H1 (cell line): ENCODE results near the gene TTC31. TPM values are rescaled to one million over a fixed set of nuclear protein-coding genes. Genes with fewer than 3 reads are reported as not detected.

Source experiments
- CTCF ChIA-PET: fragments of 300-600 bp; sonication (Branson Sonifier 250); formaldehyde crosslinking; loops from one replicate; lab custom pipeline; 2021; ENCODE audit not compliant: partially characterized antibody; lab: Charles Lee
- POLR2A ChIA-PET: fragments of 300-600 bp; sonication (Branson Sonifier 250); formaldehyde crosslinking; loops from one replicate; lab custom pipeline; 2021; ENCODE audit warnings: inconsistent platforms; ENCODE audit not compliant: partially characterized antibody; lab: Charles Lee
- DNase-seq, 2 experiments: peaks; one replicate each; pipeline versions ENCODE4 v3.0.0 to v3.0.0-alpha.2; 2010 to 2022; ENCODE audit warnings: low spot score in 2 of 2, low read depth in 1 of 2, mixed read lengths in 1 of 2
- FAIRE-seq: peaks from 2 replicates; lab custom pipeline; 2011; peaks lifted over from hg19 to GRCh38; lab: Jason Lieb, UNC
- H2AFZ ChIP-seq: 2 replicates; pipeline ENCODE4 v1.8.1; 2012; ENCODE audit warnings: low read length, inconsistent platforms
- H2AK5ac ChIP-seq: 2 replicates; pipeline ENCODE4 v1.6.1; 2013; ENCODE audit warnings: low read depth, low read length
- H2BK120ac ChIP-seq: replicated peaks from 2 replicates; pipeline ENCODE3; 2013; ENCODE audit warnings: low read depth, low read length, inconsistent platforms
- H2BK12ac ChIP-seq: 2 replicates; pipeline ENCODE4 v1.6.1; 2013; ENCODE audit warnings: low read depth, low read length
- H2BK15ac ChIP-seq: 2 replicates; pipeline ENCODE4 v1.6.1; 2013; ENCODE audit warnings: low read length
- H2BK20ac ChIP-seq: 2 replicates; pipeline ENCODE4 v1.6.1; 2013; ENCODE audit warnings: low read length
- H2BK5ac ChIP-seq: 2 replicates; pipeline ENCODE4 v1.6.1; 2013; ENCODE audit warnings: low read depth, low read length
- H3K14ac ChIP-seq: 2 replicates; pipeline ENCODE4 v1.6.1; 2013; ENCODE audit warnings: inconsistent platforms; ENCODE audit not compliant: insufficient read length
- H3K18ac ChIP-seq: 2 replicates; pipeline ENCODE4 v1.6.1; 2013; ENCODE audit warnings: low read length; ENCODE audit errors: extremely low read depth
- H3K23ac ChIP-seq: 2 replicates; pipeline ENCODE4 v1.6.1; 2013; ENCODE audit warnings: inconsistent platforms; ENCODE audit not compliant: insufficient read length
- H3K23me2 ChIP-seq: 2 replicates; pipeline ENCODE4 v1.6.1; 2013; ENCODE audit warnings: low read depth, low read length
- H3K27ac ChIP-seq: 2 replicates; pipeline ENCODE4 v1.6.1; 2011; ENCODE audit warnings: low read depth, low read length, inconsistent platforms
- H3K27me3 ChIP-seq, 4 experiments: replicated peaks in 1 of 4; 1 replicate in 1 of 4; 2 replicates in 3 of 4; pipeline versions ENCODE4 v1.6.1 to v1.8.1; 2011 to 2013; ENCODE audit warnings: low read length in 3 of 4, mild to moderate bottlenecking in 3 of 4, inconsistent platforms in 2 of 4, mixed read lengths in 2 of 4, moderate library complexity in 1 of 4; ENCODE audit not compliant: control insufficient read depth in 3 of 4, insufficient read depth in 3 of 4; ENCODE audit errors: extremely low read depth in 1 of 4
- H3K36me3 ChIP-seq, 4 experiments: 2 replicates each; pipeline versions ENCODE4 v1.6.1 to v1.8.1; 2011 to 2013; ENCODE audit warnings: mild to moderate bottlenecking in 4 of 4, low read length in 3 of 4, moderate library complexity in 2 of 4, control low read depth in 1 of 4, inconsistent platforms in 1 of 4; ENCODE audit not compliant: insufficient read depth in 4 of 4, control insufficient read depth in 2 of 4
- H3K4ac ChIP-seq: replicated peaks from 2 replicates; pipeline ENCODE3; 2013; ENCODE audit warnings: low read length, low read depth, mixed read lengths, inconsistent platforms; ENCODE audit not compliant: insufficient read length
- H3K4me1 ChIP-seq, 4 experiments: replicated peaks in 1 of 4; 1 replicate in 1 of 4; 2 replicates in 3 of 4; pipeline versions ENCODE4 v1.6.1 to v1.8.1; 2011 to 2013; ENCODE audit warnings: low read length in 3 of 4, inconsistent platforms in 2 of 4, mixed read lengths in 1 of 4; ENCODE audit not compliant: insufficient read depth in 4 of 4, control insufficient read depth in 3 of 4
- H3K4me2 ChIP-seq, 2 experiments: 2 replicates each; pipeline versions ENCODE4 v1.6.1 to v1.8.1; 2011 to 2013; ENCODE audit warnings: low read depth in 2 of 2, low read length in 2 of 2, control low read depth in 1 of 2, inconsistent platforms in 1 of 2, mild to moderate bottlenecking in 1 of 2; ENCODE audit not compliant: insufficient read depth in 1 of 2
- H3K4me3 ChIP-seq, 4 experiments: fragments of 200-600, 300-600 bp in 1 of 4; sonication (generic), shearing (Covaris generic), sonication (Bioruptor Twin) in 1 of 4; 2 replicates each; pipeline versions ENCODE4 v1.5.1 to v1.8.1; 2011 to 2016; ENCODE audit warnings: low read length in 4 of 4, low read depth in 3 of 4, control low read depth in 2 of 4, inconsistent platforms in 2 of 4, mild to moderate bottlenecking in 2 of 4, mixed read lengths in 1 of 4, moderate library complexity in 1 of 4; ENCODE audit not compliant: insufficient read depth in 2 of 4; ENCODE audit errors: extremely low read depth in 1 of 4
- H3K56ac ChIP-seq: replicated peaks from 2 replicates; pipeline ENCODE3; 2013; ENCODE audit warnings: low read depth, mild to moderate bottlenecking, mixed read lengths, low read length, inconsistent platforms; ENCODE audit not compliant: insufficient read length
- H3K79me1 ChIP-seq: 2 replicates; pipeline ENCODE4 v1.6.1; 2013; ENCODE audit warnings: low read depth, low read length, control low read depth
- H3K79me2 ChIP-seq, 2 experiments: 2 replicates each; pipeline versions ENCODE4 v1.6.1 to v1.8.1; 2012 to 2013; ENCODE audit warnings: low read length in 2 of 2, mild to moderate bottlenecking in 2 of 2, inconsistent platforms in 1 of 2; ENCODE audit not compliant: insufficient read depth in 2 of 2, control insufficient read depth in 1 of 2
- H3K9ac ChIP-seq, 4 experiments: replicated peaks in 1 of 4; 1 replicate in 1 of 4; 2 replicates in 3 of 4; pipeline versions ENCODE4 v1.6.1 to v1.8.1; 2011 to 2013; ENCODE audit warnings: low read depth in 3 of 4, low read length in 3 of 4, control low read depth in 2 of 4, mild to moderate bottlenecking in 2 of 4, moderate library complexity in 2 of 4, inconsistent platforms in 1 of 4; ENCODE audit errors: extremely low read depth in 1 of 4
- H3K9me3 ChIP-seq, 2 experiments: 2 replicates each; pipeline versions ENCODE4 v1.6.1 to v1.8.1; 2012 to 2013; ENCODE audit warnings: mild to moderate bottlenecking in 2 of 2, moderate library complexity in 2 of 2, control low read depth in 1 of 2, inconsistent platforms in 1 of 2, low read depth in 1 of 2, low read length in 1 of 2, mixed read lengths in 1 of 2; ENCODE audit not compliant: insufficient read depth in 2 of 2
- H4K20me1 ChIP-seq, 2 experiments: replicated peaks in 1 of 2; 2 replicates each; pipeline versions ENCODE3 to v1.8.1; 2011 to 2013; ENCODE audit warnings: inconsistent platforms in 2 of 2, low read length in 2 of 2, mild to moderate bottlenecking in 1 of 2; ENCODE audit not compliant: insufficient read depth in 2 of 2, control insufficient read depth in 1 of 2
- H4K5ac ChIP-seq: 2 replicates; pipeline ENCODE4 v1.6.1; 2013; ENCODE audit warnings: low read length, low read depth, mixed read lengths, inconsistent platforms; ENCODE audit not compliant: insufficient read length
- H4K8ac ChIP-seq: 2 replicates; pipeline ENCODE4 v1.8.0; 2013; ENCODE audit warnings: mild to moderate bottlenecking, moderate library complexity, low read length, inconsistent platforms; ENCODE audit not compliant: insufficient read depth; ENCODE audit errors: extremely low read depth
- H4K91ac ChIP-seq: replicated peaks from 2 replicates; pipeline ENCODE3; 2013; ENCODE audit warnings: low read length, mixed read lengths, inconsistent platforms; ENCODE audit not compliant: insufficient read length
- CHD2 ChIP-seq: IDR thresholded peaks from 2 replicates; pipeline ENCODE4 v1.6.1; 2012; ENCODE audit warnings: low read length, improper control_type of control experiment
- GABPA ChIP-seq: IDR thresholded peaks from 2 replicates; pipeline ENCODE4 v1.6.1; 2011; ENCODE audit warnings: mild to moderate bottlenecking, low read length, moderate library complexity, borderline replicate concordance; ENCODE audit not compliant: insufficient read depth
- KDM4A ChIP-seq: IDR thresholded peaks from one replicate; pipeline ENCODE4 v1.7.1; 2012; ENCODE audit warnings: low read depth, mild to moderate bottlenecking, moderate library complexity, low read length, inconsistent platforms; ENCODE audit not compliant: severe bottlenecking
- RAD21 ChIP-seq, 2 experiments: IDR thresholded peaks in 1 of 2; conservative IDR thresholded peaks in 1 of 2; 2 replicates each; pipeline ENCODE4 v1.6.1; 2011; ENCODE audit warnings: low read depth in 2 of 2, low read length in 2 of 2, improper control_type of control experiment in 1 of 2, inconsistent platforms in 1 of 2, mild to moderate bottlenecking in 1 of 2, moderate library complexity in 1 of 2
- SAP30 ChIP-seq: fragments of 300-600 bp; sonication (generic); IDR thresholded peaks from 2 replicates; pipeline ENCODE4 v1.7.1; 2012; ENCODE audit warnings: low read length, moderate library complexity, mild to moderate bottlenecking, inconsistent platforms; ENCODE audit not compliant: insufficient read depth, insufficient replicate concordance
- SIX5 ChIP-seq: IDR thresholded peaks from 2 replicates; pipeline ENCODE4 v1.6.1; 2011; ENCODE audit warnings: mild to moderate bottlenecking, low read depth, low read length
- SP2 ChIP-seq: IDR thresholded peaks from 2 replicates; pipeline ENCODE4 v1.6.1; 2012; ENCODE audit warnings: mild to moderate bottlenecking, low read length, inconsistent platforms
- TAF1 ChIP-seq: IDR thresholded peaks from 2 replicates; pipeline ENCODE4 v1.6.1; 2011; ENCODE audit warnings: mild to moderate bottlenecking, low read depth, low read length
- TCF12 ChIP-seq: IDR thresholded peaks from 2 replicates; pipeline ENCODE4 v1.6.1; 2011; ENCODE audit warnings: low read depth, mild to moderate bottlenecking, low read length
- YY1 ChIP-seq: IDR thresholded peaks from 2 replicates; pipeline ENCODE4 v1.6.1; 2011; ENCODE audit warnings: low read depth, mild to moderate bottlenecking, low read length
- WGBS, 2 experiments: shearing (Covaris generic) in 1 of 2; methylation state at CpG; one replicate each; pipeline versions ENCODE4 v1.1.6 to v1.1.7; 2013 to 2015; ENCODE audit warnings: low lambda C conversion rate in 2 of 2, mixed read lengths in 2 of 2, inconsistent platforms in 1 of 2, low coverage in 1 of 2, missing lambda C conversion rate in 1 of 2; ENCODE audit not compliant: insufficient replicate concordance in 2 of 2, insufficient coverage in 1 of 2, insufficient read length in 1 of 2; ENCODE audit errors: extremely low coverage in 1 of 2, missing lambda C conversion rate in 1 of 2; 5-methylcytosine and 5-hydroxymethylcytosine counted together
- polyA plus RNA-seq, 7 experiments: library from polyadenylated mRNA; depleted of rRNA in 3 of 7; stranded (reverse) in 5 of 7; unstranded in 2 of 7; fragments of >200 nt in 5 of 7; fragments of 200-250 nt in 2 of 7; gene quantifications; 1 replicate in 5 of 7; 2 replicates in 1 of 7; 4 replicates in 1 of 7; pipeline versions ENCODE4 v1.2.1 to v1.2.3, GENCODE V29; 2011 to 2013; ENCODE audit warnings: missing spikeins in 2 of 7, mixed read lengths in 2 of 7
- total RNA-seq: library from RNA; stranded (reverse); fragmentation: NEBNext Ultra II Directional; extraction: Animal tissue kit (Norgen Biotek cat#: 25700); gene quantifications from 2 replicates; pipeline ENCODE4 v1.2.1, GENCODE V29; 2021

Gene TTC31
- total and polyA plus RNA-seq, 2 of the 8 experiments (the other 6 are each of a cell fraction or from before 2014, with no cell fraction given): 28.8 to 29.9 TPM

DNA sequence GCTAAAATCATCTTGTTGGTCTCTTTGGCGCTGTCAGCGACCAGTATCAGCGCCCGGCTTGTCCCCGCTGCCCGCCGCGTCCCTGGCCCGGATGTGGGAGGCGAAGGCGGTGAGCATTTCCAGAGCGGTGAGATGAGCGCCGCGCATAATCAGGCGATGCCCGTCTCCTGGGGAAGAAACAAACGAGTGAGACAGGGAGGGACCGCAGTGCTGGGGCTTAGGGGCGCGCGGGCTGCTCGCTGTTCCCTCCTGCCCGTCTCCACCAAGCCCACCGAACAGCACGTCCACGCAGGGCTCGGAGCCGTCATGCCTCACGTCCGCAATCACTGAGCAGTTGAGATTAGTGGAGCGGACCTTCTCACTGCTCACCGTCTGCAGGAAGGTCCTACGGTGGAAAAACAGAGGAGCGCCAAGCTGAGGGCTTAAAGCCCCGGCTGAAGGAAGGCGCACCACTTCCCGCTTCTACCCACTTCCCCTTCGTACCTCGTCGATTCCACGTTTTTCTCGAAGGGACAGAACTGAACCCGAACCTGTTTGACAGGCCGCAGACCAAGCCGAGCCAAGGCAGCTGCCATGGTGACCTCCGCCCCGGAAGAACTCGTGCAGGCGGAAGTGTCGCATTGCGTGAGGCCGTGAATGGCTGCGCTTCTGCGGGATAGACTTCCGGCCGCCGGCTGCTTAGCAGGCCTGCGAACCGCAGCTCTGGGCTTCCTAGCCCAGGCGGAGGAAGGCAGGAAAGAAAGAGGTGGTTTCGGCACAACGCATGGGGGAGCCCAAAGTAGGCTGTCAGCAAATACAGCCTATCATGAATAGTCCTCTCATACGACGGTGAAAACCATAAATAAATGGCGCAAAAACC, 10.6 kb upstream of the TTC31 start, which contains the start of gene MRPL53:
Gene MRPL53, minus strand, starts transcription at position 595 of the 859 bp plus-strand sequence. Its CDS starts 20 bp downstream, at position 575.
- H2BK15ac ChIP-seq: peak within 1 kb of the TSS; percentile 73; the same call in 1 of the 2 replicates
- H3K4ac ChIP-seq: peak within 1 kb of the TSS; percentile 98
- no peak within 1 kb of the TSS for H2BK20ac ChIP-seq
- H3K56ac ChIP-seq: peak within 1 kb of the TSS; percentile 91
- H4K8ac ChIP-seq: peak within 1 kb of the TSS; percentile 94; the same call in 1 of the 2 replicates
- peaks cover 0 to 4% (median 2%) of the 10 kb centered on the region in 4 experiments; a peak in 6 of 8 replicates for H3K36me3 ChIP-seq
- peak within 1 kb of the TSS; percentile 21 for H2BK120ac ChIP-seq
- H3K23me2 ChIP-seq: peaks cover 11% of the 10 kb centered on the region
- ChIA-PET POLR2A (interaction anchor here (0.9 to 5.2 kb wide), 13 partner anchors 8 to 78 kb away, joined by 3 to 89 read pairs (median 4); partner anchors contain the start of genes AUP1, CCDC142, HTRA2 and INO80B), CTCF (interaction anchor here (0.6 to 5.7 kb wide), 14 partner anchors 8 to 116 kb away, joined by 3 to 86 read pairs (median 3); partner anchors contain the start of genes AUP1, CCDC142, DQX1 and HTRA2)
- H2AK5ac ChIP-seq: no peak within 1 kb of the TSS
- no peak within 1 kb of the TSS for H2BK12ac ChIP-seq
- WGBS, 2 experiments: 2% methylated on average over 59 of the region's 66 CpGs; no CpG with 5 or more reads in 1 of the 2 experiments
- peak within 1 kb of the TSS; percentile 86 for H4K5ac ChIP-seq
- no peak for FAIRE-seq
- H3K23ac ChIP-seq: no peak within 1 kb of the TSS
- H3K9me3 ChIP-seq: no peaks in the 10 kb centered on the region
- no peaks in the 10 kb centered on the region for H3K79me2 ChIP-seq
- no peaks in the 10 kb centered on the region for H3K27me3 ChIP-seq
- H3K4me1 ChIP-seq: peaks cover 0 to 3% (median 2%) of the 10 kb centered on the region in 4 experiments; a peak in 3 of 7 replicates
- peak within 1 kb of the TSS; percentile 93 for H2AFZ ChIP-seq
- peak within 1 kb of the TSS; percentile 97 to 98 for H3K4me2 ChIP-seq
- H2BK5ac ChIP-seq: peak within 1 kb of the TSS; percentile 85
- peak within 1 kb of the TSS; percentile 79 for H4K91ac ChIP-seq
- H3K4me3 ChIP-seq: peak within 1 kb of the TSS; percentile 77 to 95 (median 87)
- peak within 1 kb of the TSS; percentile 79 for H3K27ac ChIP-seq
- H3K14ac ChIP-seq: no peak within 1 kb of the TSS
- peak; percentile 84 to 94 for DNase-seq
- peak within 1 kb of the TSS; percentile 55 to 77 (median 72) for H3K9ac ChIP-seq
- no peaks in the 10 kb centered on the region for H4K20me1 ChIP-seq
- no peaks in the 10 kb centered on the region for H3K79me1 ChIP-seq
- peak within 1 kb of the TSS; percentile 25; the same call in 1 of the 2 replicates for H3K18ac ChIP-seq
- TF ChIP-seq CHD2 (peak; percentile 90), TAF1 (peak; percentile 82; the same call in 1 of the 2 replicates), SP2 (no peak), SIX5 (no peak), TCF12 (0 out of 2 replicates have a peak, but pooled peaks have one; percentile 11), RAD21 (IDR thresholded peaks at IDR 0.05 in 1 of 2, conservative IDR thresholded peaks at IDR 0.05 in 1 of 2; ENCODE audit: low read depth in 2 of 2, low read length in 2 of 2) (no peak), KDM4A (peak; percentile 61), GABPA (peak; percentile 99), SAP30 (peak; percentile 97), YY1 (peak; percentile 93)
